ENCODE results near the gene ROGDI.

Gene ROGDI

GRCh38 chr16:4765511-4766474 is 36.6 kb downstream of the ROGDI start:
- no peak for DNase-seq

GRCh38 chr16:4763791-4764190 is 38.6 kb downstream of the ROGDI start:
- DNase-seq, result no peak

- DNase-seq, result no peak
Measured at GRCh38 chr16:4762205-4762604, 40.2 kb downstream of the ROGDI start.

- no peak for DNase-seq
Measured at GRCh38 chr16:4760221-4760910, 42.1 kb downstream of the ROGDI start.

GRCh38 chr16:4755687-4756086 is 46.7 kb downstream of the ROGDI start:
- DNase-seq, result no peak

- DNase-seq, result no peak
Measured at GRCh38 chr16:4754865-4755264, 47.6 kb downstream of the ROGDI start.

GRCh38 chr16:4753227-4753626 is 49.2 kb downstream of the ROGDI start:
- DNase-seq, result no peak

- no peak for DNase-seq
Measured at GRCh38 chr16:4752351-4753100, 49.9 kb downstream of the ROGDI start.

- DNase-seq, result no peak
Measured at GRCh38 chr16:4750896-4751295, 51.5 kb downstream of the ROGDI start.

- DNase-seq, result no peak
Measured at GRCh38 chr16:4749700-4750257, 52.7 kb downstream of the ROGDI start.

GRCh38 chr16:4748682-4749411 is 53.6 kb downstream of the ROGDI start:
- DNase-seq, result no peak

GRCh38 chr16:4747906-4748681 is 54.3 kb downstream of the ROGDI start:
- no peak for DNase-seq

- no peak for DNase-seq
Measured at GRCh38 chr16:4746991-4747574, 55.4 kb downstream of the ROGDI start.
